Stimulated activated CD8-positive, alpha-beta memory T cell treated with anti-CD3 and anti-CD28 coated beads, Interleukin-4, amount 100 ng/mL, for 4 hours (primary cell): Measurements from ENCODE around the gene RNF103.
"Not testable (repeated sequence)": the region's sequence is repeated elsewhere in the genome, so short reads cannot be mapped to it uniquely, and the experiment has no call there.

Experiments
- DNase-seq, 2 donors: peaks; one replicate each; pipeline ENCODE4 v3.0.0-alpha.2; 2020; ENCODE audit warnings: low read depth in 2 of 2, low spot score in 1 of 2

Gene RNF103

DNA sequence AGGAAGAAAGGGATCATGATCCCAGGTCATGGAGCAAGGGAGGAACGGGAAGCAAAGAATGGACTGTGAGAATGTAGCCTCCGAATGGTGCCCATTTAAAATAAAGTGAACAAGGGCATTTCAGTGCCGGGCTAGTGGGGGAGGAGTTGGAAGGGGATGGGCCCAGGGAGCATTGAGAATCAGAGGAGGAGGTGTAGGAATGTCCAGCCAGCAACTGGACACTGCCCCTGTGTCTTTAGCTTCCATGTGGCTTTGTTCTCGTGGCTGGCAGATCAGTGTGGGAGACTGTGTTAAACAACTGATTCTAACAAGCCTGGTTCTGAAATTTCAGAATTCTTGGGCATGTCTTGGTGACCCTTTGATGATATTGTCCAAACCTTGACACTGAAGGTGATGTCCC, 1.4 kb upstream of the RNF103 start:
- no peak for DNase-seq

DNA sequence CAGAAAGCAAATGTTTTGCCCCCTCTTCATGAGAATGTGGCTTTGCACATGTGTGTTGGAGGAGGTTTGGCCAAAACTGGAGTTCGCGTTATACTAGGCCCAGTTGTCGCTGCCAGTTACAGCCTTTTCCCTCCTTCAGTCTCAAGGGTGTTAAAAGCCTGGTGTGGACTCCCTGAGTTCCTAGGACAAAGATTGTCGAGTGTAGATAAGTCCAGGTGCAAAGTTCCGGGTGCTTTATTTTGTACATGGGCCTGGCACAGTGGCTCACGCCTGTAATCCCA, 542 bp upstream of the RNF103 start:
- no peak for DNase-seq

DNA sequence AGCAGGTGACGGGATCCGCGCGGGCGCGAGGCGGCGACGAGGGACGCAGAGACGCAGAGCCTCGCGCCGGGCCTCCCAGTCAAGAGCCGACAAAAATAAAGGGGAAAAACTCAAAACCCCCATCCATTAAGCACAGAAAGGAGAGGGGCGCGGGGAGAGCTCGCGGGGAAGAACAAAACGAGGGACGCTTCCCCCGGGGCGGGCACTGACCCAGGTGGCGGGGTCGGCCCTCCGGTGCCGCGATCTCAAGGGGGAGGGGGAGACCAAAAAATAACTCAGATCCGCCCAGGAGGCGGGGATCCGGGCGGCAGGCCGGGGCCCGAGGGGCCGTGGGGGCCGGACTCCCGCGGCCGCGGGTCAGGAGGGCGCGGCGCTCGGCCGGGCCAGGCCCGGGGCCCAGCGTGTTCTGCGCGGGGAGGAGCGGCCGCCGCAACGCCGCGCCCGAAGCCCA, 597 bp downstream of the RNF103 start:
- peak in 1 of 2 donors; percentile 6 for DNase-seq

DNA sequence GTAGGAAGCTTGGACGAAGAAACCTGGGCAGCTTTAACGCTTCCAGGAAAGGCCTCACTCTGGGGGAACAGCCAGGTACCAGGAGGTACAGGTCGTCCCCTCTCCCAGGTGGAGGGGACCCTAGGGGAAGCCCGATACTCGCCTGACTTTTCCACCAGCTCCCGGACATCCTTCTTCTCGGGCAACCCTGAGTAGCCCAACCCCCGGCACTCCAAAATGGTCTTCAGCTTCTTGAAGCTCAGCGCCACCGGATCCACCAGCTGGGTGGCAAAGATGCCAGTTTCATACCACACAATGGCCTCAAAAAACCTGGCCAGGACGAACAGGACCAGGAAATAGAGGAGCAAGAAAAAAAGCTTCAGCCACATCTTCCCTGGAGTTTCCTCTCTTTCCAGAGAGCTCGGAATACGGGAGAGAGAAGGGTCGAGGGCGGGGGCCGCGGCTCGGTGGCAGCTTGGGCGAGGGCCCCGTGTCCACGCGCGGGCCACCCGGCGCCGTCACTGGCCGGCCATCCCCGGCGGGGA, 1.1 kb downstream of the RNF103 start:
- DNase-seq: no peak

- DNase-seq: no peak
These were observed 2.3 kb downstream of the RNF103 start for GRCh38 chr2:86621280-86621943.

DNA sequence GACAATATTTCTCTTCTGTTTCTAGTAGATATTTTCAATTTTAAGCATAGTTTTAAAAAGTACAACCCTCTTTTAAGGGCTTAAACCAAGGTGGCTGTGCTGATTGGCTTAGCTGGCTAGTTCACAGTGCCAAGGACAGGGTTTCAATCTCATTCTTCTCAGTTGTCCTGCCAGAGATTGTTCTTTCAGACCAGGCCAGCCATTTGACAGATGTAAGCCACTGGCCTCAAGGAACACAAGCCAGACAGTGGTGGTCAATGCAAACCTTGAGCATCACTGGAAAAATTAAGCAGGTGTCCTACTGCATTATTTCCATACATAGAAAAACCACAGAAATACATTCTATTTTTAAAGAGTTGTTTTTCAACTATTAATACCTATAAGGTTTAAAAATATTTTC, 5.9 kb downstream of the RNF103 start:
- DNase-seq: no peak

DNA sequence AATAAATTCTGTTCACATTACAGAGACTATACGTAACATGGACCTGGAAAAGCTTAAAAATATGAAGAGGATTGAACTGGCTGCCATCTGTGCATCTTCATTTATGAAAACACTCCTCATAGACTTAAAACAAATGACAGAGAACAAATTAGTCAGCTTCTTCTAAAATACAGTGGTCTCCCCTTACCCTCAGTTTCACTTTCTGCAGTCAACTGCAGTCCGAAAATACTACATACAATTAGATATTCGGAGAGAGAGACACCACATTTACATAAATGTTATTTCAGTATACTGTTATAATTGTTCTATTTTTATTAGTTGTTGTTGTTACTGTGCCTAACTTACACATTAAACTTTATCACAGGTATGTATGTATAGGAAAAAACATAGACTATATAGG, 6.5 kb downstream of the RNF103 start:
- no peak for DNase-seq

GRCh38 chr2:86616502-86616901, 7.2 kb downstream of the RNF103 start:
- DNase-seq: no peak

GRCh38 chr2:86615596-86615995, 8.1 kb downstream of the RNF103 start:
- DNase-seq: no peak

DNA sequence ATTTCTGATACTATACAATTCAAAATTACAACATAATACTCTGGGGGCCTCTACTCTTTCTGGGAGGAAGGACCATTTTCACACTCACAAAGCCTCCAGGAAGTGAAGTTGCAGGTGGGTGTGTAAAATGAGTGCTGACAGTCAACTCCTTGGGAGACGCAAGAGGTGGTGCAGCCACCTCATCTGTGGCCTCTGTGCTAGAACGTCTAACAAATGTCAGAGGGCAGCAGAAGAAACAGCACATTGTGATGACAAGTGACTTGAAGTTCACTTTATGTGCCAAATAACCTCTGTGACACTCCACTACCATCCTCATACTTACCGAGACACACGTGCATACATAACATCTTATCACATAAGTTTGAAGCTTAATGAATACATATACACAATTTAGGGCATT, 10.2 kb downstream of the RNF103 start:
- no peak for DNase-seq

GRCh38 chr2:86610871-86611270, 12.8 kb downstream of the RNF103 start:
- DNase-seq: no peak

DNA sequence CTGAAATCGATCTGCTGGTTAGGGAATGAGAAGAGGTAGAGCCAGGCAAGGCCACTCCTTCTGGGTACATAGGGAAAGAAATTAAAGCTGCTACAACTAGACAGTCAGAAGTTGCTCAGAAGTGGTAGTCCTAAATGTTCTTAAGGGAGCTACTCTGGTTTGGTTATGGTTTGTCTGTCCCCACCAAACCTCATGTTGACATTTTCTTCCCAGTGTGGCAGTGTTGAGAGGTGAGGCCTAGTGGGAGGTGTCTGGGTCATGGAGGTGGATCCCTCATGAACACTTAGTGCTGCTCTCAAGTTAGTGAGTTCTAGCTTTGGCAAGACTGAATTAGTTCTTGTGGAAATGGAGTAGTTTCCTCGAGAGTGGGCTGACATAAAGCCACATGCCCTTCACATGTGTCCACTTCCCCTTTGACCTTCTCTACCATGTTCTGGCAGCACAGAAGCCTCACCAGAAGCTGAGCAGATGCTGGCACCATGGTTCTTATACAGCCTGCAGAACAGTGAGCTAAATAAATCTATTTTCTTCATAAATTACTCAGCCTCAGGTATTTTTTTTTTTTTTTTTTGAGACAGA, 14.7 kb downstream of the RNF103 start:
- no peak for DNase-seq

DNA sequence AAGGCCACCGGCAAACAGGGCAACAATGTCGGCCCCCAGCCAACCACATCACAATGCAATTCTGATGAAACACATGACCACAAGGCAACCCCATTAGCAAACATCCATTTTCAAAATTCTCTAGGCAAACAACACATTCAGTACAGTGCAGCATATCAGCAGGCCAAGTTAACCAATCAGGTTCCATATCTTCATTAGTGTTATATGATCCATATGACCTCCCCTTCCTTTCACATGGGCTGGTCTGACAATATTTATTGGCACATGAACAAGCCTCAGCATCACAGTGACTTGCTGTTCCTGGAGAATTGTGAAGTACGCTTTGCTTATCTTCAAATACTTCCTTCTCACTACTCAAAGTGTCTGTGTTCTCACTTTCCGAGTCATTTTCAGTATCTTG, 19.8 kb downstream of the RNF103 start:
- DNase-seq: no peak

- no peak for DNase-seq
These were observed 24.7 kb downstream of the RNF103 start for GRCh38 chr2:86598966-86599365.

- DNase-seq: no peak
These were observed 27.5 kb downstream of the RNF103 start for GRCh38 chr2:86596118-86596517.

GRCh38 chr2:86593266-86593665, 30.4 kb downstream of the RNF103 start:
- no peak for DNase-seq

- no peak for DNase-seq
These were observed 31.0 kb downstream of the RNF103 start for GRCh38 chr2:86592547-86593230.

GRCh38 chr2:86589701-86590100, 34.0 kb downstream of the RNF103 start:
- DNase-seq: not testable (repeated sequence)

DNA sequence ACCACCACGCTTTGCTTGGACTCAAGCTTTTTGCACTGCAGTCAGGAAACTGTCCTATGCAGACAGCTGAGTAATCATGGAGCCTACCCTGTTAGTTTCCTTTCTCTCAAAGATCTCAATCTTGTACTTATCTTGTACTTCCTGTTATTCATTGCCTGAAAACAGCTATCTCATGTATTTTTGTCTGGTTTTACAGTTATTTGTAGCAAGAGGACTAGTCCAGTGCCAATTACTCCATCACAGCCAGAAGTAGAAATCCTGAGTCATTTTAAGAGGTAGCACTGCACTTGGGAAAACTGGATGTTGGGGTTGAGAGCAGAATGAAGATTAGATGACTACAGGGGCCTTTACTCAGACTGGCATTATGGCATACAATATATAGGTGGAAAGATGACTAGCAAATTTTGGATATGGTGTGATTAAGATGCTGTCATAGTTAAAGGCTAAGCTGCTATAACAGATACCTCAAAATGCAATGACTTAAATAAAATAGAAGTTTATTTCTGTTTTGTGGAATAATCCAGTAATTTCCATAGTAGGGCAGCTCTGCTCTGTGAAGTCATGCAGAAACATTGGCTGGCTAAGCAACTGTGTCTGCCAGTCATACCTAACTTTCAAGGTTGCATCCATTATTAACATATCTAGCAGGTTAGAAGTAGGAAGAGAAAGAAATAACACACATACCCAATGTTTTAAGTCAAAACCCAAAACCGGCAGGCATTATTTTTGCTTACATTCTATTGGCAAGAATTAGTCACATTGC, 39.3 kb downstream of the RNF103 start:
- DNase-seq: no peak

DNA sequence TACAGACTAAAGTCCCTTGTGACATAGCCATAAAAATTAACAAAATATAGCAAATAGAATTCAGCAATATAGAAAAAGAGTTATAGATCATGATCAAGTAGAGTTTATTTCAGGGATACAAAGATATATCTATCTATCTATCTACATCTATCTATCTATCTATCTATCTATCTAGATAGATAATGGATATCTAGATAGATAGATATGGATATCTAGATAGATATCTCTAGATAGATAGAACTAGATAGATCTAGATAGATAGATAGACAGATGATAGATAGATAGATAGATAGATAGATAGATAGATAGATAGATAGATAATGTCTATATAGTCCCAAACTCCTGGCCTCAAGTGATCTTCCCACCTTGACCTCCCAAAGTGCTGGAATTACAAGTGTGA, 43.1 kb downstream of the RNF103 start:
- DNase-seq: no peak

- no peak for DNase-seq
These were observed 45.7 kb downstream of the RNF103 start for GRCh38 chr2:86577817-86578456.
